Hypothalamus (tissue), 51 donors: ENCODE results near the gene USP34.
"Not testable (repeated sequence)": the region's sequence is repeated elsewhere in the genome, so short reads cannot be mapped to it uniquely, and the experiment has no call there.

ENCODE experiments used
- DNase-seq, 51 donors: peaks; one replicate each; lab custom pipeline; 2025; lab: John Stamatoyannopoulos, UW

Gene USP34

GRCh38 chr2:61426267-61426897 lies 44.5 kb downstream of the USP34 start:
- DNase-seq: peak in 1 of 51 donors; percentile 1

DNA sequence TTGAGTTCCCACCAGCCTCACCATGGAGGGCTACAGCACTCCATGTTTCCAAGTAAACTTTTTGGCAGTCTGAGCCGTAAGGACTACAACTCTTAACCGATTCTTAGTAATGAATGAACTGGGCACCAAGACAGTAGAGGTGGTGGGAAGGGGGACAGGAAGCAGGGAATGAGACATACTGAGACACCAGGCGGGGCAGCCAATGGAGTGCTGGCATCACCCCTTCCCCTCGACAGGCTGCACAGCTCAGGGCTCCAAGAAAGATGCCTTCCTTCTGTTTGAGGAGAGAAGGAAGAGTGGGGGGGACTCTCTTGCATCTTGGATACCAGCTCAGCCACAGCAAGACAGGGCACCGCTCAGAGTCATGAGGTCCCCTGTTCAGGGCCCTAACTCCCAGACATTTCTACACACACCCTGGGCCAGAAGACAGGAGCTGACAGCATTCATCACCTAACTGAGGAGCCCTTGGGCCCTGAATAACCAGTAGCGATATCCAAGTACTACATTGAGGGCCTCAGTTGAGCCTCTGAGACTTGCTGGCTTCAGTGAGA lies 45.2 kb downstream of the USP34 start:
- no peak for DNase-seq

- no peak for DNase-seq
Measured at GRCh38 chr2:61423714-61424113, 47.2 kb downstream of the USP34 start.

DNA sequence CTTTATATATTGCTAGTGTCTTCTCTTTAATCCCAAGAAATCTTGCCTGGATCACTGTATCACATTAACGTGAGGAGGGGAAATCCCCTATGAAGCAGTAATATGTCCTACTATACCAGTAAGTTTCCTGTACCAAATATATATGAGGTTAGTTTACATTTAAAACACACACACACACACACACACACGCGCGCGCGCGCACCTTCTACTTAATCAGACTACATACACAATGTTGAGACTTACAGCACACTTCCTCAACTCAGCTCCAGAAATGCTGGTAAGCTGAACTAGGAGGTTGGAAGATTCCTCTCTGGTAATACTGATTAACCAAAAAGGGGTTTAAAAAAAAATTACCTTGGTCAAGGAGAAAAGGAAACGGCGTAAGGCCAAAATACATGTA lies 49.3 kb downstream of the USP34 start:
- DNase-seq: no peak

- DNase-seq: no peak
Measured at GRCh38 chr2:61420991-61421544, 49.8 kb downstream of the USP34 start.

DNA sequence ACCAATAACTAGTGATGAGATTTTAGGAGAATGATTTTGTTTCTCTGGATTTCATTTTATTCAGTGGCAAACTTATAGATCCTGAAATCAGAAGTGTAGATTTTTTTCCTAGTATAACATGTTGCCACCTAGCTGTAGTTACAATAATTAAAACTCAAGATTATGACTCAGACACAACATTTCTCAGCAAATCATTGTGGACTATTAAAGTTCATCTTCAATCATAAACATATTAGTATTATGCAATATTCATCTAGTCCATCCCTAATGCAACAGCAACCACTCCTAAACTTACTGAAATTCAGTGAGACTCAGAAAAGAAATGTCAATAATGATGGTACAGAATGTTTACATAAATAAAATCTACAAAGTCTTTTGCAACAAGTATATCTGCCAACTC lies 51.3 kb downstream of the USP34 start:
- DNase-seq: no peak

DNA sequence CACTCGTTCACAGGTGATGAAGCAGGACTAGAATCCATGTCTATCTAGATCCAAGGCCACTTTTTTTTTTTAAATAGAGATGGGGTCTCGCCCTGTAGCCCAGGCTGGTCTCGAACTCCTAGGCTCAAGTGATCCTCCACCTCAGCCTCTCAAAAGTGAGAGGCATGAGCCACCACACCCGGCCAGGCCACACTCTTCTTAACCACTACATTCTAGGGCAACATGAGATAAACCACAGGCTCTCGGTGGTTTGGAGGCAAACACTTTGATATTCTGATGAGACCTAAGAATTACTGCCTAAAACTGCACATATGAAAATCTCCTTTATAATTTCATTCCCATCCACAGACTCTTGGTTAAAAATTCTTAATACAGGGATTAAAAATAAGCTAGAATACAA lies 51.8 kb downstream of the USP34 start:
- DNase-seq: no peak

DNA sequence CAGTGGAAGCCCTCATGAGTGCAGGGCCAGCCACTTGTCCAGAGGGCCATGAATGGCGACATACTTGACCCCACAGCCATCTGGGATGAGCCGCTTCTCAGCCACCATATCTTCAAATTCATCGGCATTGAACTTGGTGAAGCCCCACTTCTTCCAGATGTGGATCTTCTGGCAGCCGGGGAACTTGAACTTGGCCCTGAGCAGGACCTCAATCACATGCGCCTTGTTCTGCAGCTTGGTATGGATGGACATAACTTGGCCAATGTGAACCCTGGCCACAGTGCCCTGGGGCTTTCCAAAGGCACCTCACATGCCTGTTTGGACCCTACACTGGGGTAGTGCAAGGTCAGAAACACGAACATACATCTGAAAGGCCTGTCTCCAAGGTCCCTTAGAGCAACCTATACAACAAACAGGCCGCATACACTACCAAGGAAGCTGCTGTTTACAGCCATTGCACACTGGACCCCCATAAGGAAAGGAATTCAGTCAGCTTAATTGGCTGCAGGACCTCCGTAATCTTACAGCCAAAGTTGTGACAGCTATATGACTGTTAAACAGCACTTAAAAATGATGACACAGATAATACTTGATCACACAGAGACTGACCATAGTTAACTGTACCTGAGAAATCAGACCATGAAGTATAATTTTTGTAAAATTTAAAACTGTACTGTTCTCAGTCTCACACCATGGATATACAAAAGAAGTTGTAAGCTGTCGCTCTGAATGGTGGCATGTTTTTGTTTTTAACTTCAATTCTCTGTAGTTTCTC lies 53.8 kb downstream of the USP34 start:
- DNase-seq: no peak

- no peak for DNase-seq
Measured at GRCh38 chr2:61415265-61415664, 55.6 kb downstream of the USP34 start.

DNA sequence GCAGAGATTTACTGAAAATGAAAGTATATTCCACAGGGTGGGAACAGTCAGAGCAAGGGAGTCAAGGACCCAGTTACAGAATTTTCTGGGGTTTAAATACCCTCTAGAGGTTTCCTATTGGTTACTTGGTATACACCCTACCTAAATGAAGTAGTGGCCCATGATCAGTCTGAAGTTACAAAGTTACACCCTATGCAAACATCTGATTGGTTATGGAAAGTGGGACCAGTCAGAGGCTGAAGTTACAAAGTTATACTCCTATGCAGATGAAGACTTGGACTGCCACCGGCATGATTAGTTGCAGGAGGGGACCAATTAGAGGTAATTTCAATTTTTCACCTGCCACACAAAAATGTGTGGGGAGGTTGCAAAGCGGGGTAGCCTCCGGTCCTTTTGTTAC lies 56.2 kb downstream of the USP34 start:
- no peak for DNase-seq

DNA sequence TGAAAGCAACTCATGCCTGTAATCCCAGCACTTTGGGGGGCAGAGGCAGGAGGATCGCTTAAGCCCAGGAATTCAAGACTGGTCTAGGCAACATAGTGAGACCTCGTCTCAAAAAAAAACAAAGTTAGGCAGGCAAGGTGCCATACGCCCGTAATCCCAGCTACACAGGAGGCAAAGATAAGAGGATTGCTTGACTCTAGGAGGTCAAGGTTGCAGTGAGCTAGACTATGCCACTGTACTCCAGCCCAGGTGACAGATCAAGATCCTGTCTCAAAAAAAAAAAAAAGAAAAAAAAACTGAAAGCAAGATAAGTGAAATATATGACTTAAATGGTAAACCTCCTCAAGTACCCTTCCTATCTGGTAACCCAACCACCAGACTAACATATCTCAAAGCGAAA lies 59.8 kb downstream of the USP34 start:
- DNase-seq: no peak

DNA sequence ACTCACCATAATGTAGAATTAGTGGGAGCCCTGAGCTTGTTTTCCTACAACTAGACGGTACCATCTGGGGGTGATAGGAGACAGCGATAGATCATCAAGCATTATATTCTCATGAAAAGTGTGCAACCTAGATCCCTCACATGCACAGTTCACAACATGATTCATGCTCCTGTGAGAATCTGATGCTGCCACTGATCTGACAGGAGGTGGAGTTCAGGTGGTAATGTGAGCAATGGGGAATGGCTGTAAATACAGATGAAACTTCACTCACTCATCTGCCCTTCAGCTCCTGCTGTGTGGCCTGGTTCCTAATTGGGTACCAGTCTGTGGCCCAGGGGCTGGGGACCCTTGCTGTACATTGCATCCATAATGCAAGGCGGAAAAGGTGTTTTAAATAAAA lies 60.7 kb downstream of the USP34 start:
- no peak for DNase-seq

DNA sequence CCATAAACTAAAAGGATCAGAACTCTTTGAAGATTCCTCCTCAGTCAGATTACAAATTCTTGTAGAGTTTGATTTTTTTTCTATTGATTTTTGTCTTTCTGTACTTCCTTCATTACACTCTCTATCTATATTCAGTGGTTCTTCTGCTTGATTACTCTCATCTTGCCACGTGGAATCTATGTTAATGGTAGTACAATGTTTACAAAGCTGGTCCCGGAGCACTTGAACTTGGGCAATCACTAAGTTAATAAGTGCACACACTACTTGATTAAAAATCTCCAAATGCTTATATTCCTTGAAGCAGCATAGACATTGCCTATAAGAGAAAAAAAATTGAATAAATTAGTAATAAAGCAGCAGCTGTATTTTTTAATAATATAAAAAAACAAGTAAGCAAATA lies 65.1 kb downstream of the USP34 start:
- DNase-seq: no peak

DNA sequence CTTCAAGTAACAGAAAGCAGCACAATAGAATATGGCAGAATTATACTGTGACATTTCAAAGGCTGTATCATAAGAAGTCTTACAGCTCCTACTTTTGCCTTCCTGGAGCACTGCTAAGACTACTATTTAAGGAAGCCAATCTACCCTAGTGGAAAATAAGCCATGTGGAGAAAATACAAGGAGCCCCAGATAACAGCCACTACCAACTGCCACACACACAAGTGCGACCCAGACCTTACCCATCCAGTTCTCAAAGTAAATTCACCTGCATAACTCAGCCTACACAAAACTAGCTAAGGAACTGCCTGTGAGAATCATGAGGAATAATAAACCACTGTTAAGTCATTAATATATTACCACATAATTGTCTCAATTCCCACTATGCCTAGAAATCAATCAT lies 66.4 kb downstream of the USP34 start:
- no peak for DNase-seq

DNA sequence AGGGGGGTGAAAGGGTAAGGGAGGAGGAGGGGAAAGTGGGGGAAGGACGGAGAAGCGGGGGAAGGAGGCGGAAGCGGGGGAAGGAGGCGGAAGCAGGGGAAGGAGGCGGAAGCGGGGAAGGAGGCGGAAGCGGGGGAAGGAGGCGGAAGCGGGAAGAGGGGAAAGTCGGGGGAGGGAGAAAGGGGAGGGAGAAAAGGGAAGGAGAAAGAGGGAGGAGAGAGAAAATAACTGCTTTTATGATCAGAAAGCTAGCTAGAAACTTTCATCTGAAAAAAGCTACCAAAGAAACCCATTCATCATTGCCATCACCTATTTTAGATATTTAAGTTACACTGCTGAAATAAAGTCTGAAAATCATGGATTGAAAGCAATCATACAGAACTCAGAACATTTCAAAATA lies 72.5 kb downstream of the USP34 start:
- DNase-seq: no peak

DNA sequence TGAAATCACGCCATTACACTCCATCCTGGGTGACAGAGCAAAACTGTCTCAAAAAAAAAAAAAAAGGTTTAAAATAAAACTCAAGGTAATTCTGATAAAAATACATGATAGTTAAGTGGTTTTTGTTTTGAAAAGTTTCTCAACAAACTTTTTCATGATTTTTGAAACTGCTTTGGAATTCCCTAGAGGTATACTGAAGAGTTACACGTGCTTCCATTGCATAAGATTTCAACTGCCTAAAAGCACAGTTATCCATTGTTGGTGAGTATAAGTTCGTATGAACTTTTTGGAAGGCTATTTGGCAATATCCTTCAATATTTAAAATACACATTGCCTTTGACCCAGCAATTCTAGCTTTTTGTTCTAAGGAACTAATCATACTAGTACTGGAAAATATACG lies 74.9 kb downstream of the USP34 start:
- no peak for DNase-seq

- not testable (repeated sequence) for DNase-seq
Measured at GRCh38 chr2:61387588-61387987, 83.3 kb downstream of the USP34 start.

GRCh38 chr2:61380882-61381197 lies 90.0 kb downstream of the USP34 start:
- DNase-seq: not testable (repeated sequence)

- DNase-seq: no peak
Measured at GRCh38 chr2:61380056-61380881, 90.6 kb downstream of the USP34 start.

DNA sequence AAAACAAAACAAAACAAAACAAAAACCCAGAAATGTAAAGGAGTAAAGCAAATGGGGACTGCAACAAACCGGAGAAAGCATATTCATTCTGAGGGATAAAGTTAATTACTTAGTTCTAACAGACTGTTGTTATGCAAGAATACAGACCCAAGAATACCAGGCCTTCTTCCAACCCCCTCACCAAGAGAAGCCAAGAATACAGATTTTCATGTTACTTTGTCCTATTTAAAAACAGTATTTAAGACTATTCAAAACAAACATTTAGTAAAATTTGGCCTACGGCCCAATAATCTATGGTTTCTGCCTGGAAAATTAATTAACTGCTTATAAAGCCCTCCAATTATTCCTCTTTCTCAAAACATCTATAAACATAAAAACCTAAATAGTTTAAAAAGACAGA lies 91.4 kb downstream of the USP34 start:
- DNase-seq: peak in 1 of 51 donors; percentile 1

DNA sequence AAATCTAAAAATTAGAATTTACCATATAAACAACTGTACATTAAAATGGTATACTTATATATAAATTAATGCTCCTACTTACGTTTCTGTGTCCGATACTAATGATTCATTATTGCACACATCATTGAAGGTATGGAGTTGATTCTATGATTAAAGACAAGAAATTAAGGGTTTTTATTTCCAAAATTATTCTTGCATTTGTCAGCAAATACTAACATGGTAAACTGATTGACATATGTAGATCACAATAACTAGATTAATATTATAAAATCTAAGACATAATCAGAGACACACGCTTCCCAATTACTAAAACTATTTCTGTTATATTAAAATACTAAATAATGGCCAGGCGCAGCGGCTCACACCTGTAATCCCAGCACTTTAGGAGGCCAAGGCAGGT lies 92.6 kb downstream of the USP34 start:
- DNase-seq: no peak
